Activated CD8-positive, alpha-beta memory T cell treated with anti-CD3 and anti-CD28 coated beads, Interleukin-2, amount 50 U/mL, for 1 hour (primary cell): ENCODE measurements around the gene KIF2A.
A peak's percentile ranks its signal among the peaks of the same experiment; 100 is the strongest.

Source experiments
- DNase-seq: peaks from one replicate; pipeline ENCODE4 v3.0.0-alpha.2; 2020; ENCODE audit errors: extremely low read depth

Gene KIF2A

GRCh38 chr5:62305715-62306322 lies at the start of gene KIF2A:
Gene KIF2A (plus strand): TSS chr5:62306206. CDS start chr5:62306473, 267 bp downstream.
- peak; percentile 63 for DNase-seq

- no peak for DNase-seq
Measured at GRCh38 chr5:62257020-62257367, 49.0 kb upstream of the KIF2A start.

GRCh38 chr5:62258654-62259053 lies 47.4 kb upstream of the KIF2A start:
- DNase-seq = no peak

- DNase-seq = no peak
Measured at GRCh38 chr5:62259699-62260250, 46.2 kb upstream of the KIF2A start.

- no peak for DNase-seq
Measured at GRCh38 chr5:62260513-62260912, 45.5 kb upstream of the KIF2A start.

- no peak for DNase-seq
Measured at GRCh38 chr5:62263401-62263800, 42.6 kb upstream of the KIF2A start.

GRCh38 chr5:62265648-62266112 lies 40.3 kb upstream of the KIF2A start:
- no peak for DNase-seq

GRCh38 chr5:62266573-62266972 lies 39.4 kb upstream of the KIF2A start:
- no peak for DNase-seq

- DNase-seq = no peak
Measured at GRCh38 chr5:62268234-62268633, 37.8 kb upstream of the KIF2A start.

GRCh38 chr5:62268792-62269191 lies 37.2 kb upstream of the KIF2A start:
- DNase-seq = no peak

- no peak for DNase-seq
Measured at GRCh38 chr5:62271370-62271769, 34.6 kb upstream of the KIF2A start.

GRCh38 chr5:62271870-62272269 lies 34.1 kb upstream of the KIF2A start:
- no peak for DNase-seq

GRCh38 chr5:62273687-62274086 lies 32.3 kb upstream of the KIF2A start:
- no peak for DNase-seq

- DNase-seq = no peak
Measured at GRCh38 chr5:62275581-62275980, 30.4 kb upstream of the KIF2A start.

- no peak for DNase-seq
Measured at GRCh38 chr5:62281411-62281810, 24.6 kb upstream of the KIF2A start.

GRCh38 chr5:62282064-62282463 lies 23.9 kb upstream of the KIF2A start:
- DNase-seq = no peak

GRCh38 chr5:62283005-62283404 lies 23.0 kb upstream of the KIF2A start:
- DNase-seq = no peak

- no peak for DNase-seq
Measured at GRCh38 chr5:62283861-62284260, 22.1 kb upstream of the KIF2A start.

GRCh38 chr5:62284946-62285891 lies 20.8 kb upstream of the KIF2A start:
- DNase-seq = no peak

- DNase-seq = no peak
Measured at GRCh38 chr5:62286834-62287233, 19.2 kb upstream of the KIF2A start.

GRCh38 chr5:62287237-62287636 lies 18.8 kb upstream of the KIF2A start:
- DNase-seq = no peak

- DNase-seq = no peak
Measured at GRCh38 chr5:62288118-62288517, 17.9 kb upstream of the KIF2A start.

- no peak for DNase-seq
Measured at GRCh38 chr5:62289813-62290212, 16.2 kb upstream of the KIF2A start.
